OCI-LY1 (cell line): ENCODE results near the gene TMEM263.

Source experiments
- H2AFZ ChIP-seq: fragments of 200-600 bp; sonication (generic), shearing (Covaris generic); 2 replicates; pipeline ENCODE4 v1.6.0; 2014; ENCODE audit warnings: antibody characterized with exemption, mild to moderate bottlenecking, low read length
- H3F3A ChIP-seq: fragments of 200-600 bp; sonication (generic), shearing (Covaris generic); 2 replicates; pipeline ENCODE4 v1.6.0; 2014; ENCODE audit warnings: mild to moderate bottlenecking, antibody characterized with exemption, low read length, moderate library complexity; ENCODE audit not compliant: insufficient read depth
- H3K27ac ChIP-seq: fragments of 200-600 bp; sonication (generic); 2 replicates; pipeline ENCODE4 v1.5.1; 2014; ENCODE audit warnings: low read length, mixed run types, mild to moderate bottlenecking, low read depth; ENCODE audit not compliant: poor library complexity, severe bottlenecking
- H3K27me3 ChIP-seq: fragments of 200-600 bp; sonication (generic); 2 replicates; pipeline ENCODE4 v1.6.0; 2014; ENCODE audit warnings: antibody characterized with exemption, mild to moderate bottlenecking, low read length, moderate library complexity; ENCODE audit not compliant: insufficient read depth
- H3K36me3 ChIP-seq: fragments of 200-600 bp; sonication (generic); 2 replicates; pipeline ENCODE4 v1.6.1; 2014; ENCODE audit warnings: mild to moderate bottlenecking, antibody characterized with exemption, low read length, moderate library complexity, mixed read lengths; ENCODE audit not compliant: insufficient read depth
- H3K4me1 ChIP-seq: fragments of 200-600 bp; sonication (generic); 2 replicates; pipeline ENCODE4 v1.5.1; 2014; ENCODE audit warnings: mild to moderate bottlenecking, low read length, moderate library complexity; ENCODE audit not compliant: insufficient read depth, severe bottlenecking
- H3K4me2 ChIP-seq: fragments of 200-600 bp; sonication (generic), shearing (Covaris generic); 2 replicates; pipeline ENCODE4 v1.6.1; 2014; ENCODE audit warnings: low read length
- H3K4me3 ChIP-seq: fragments of 200-600 bp; sonication (generic); 2 replicates; pipeline ENCODE4 v1.5.1; 2014; ENCODE audit warnings: low read length, low read depth, mild to moderate bottlenecking, mixed read lengths; ENCODE audit not compliant: poor library complexity, severe bottlenecking
- H3K79me2 ChIP-seq: fragments of 200-600 bp; shearing (Covaris generic); 2 replicates; pipeline ENCODE4 v1.6.1; 2016; ENCODE audit warnings: mixed run types, low read length, mixed read lengths; ENCODE audit not compliant: insufficient read depth
- H3K9ac ChIP-seq: fragments of 200-600 bp; sonication (generic), shearing (Covaris generic); 2 replicates; pipeline ENCODE4 v1.6.1; 2014; ENCODE audit warnings: mild to moderate bottlenecking, low read length, mixed read lengths
- H3K9me2 ChIP-seq: fragments of 200-600 bp; sonication (generic), shearing (Covaris generic); 2 replicates; pipeline ENCODE4 v1.6.1; 2014; ENCODE audit warnings: low read depth, mild to moderate bottlenecking, low read length, mixed read lengths
- H3K9me3 ChIP-seq: fragments of 200-600 bp; shearing (Covaris generic); 2 replicates; pipeline ENCODE4 v1.6.1; 2014; ENCODE audit warnings: low read length, mixed read lengths
- H4K20me1 ChIP-seq: fragments of 200-600 bp; sonication (generic), shearing (Covaris generic); 2 replicates; pipeline ENCODE4 v1.6.0; 2016; ENCODE audit warnings: mild to moderate bottlenecking, low read length; ENCODE audit not compliant: insufficient read depth
- CTCF ChIP-seq: fragments of 200-600 bp; sonication (generic), shearing (Covaris generic); IDR thresholded peaks from 2 replicates; pipeline ENCODE4 v1.5.1; 2017; ENCODE audit warnings: mild to moderate bottlenecking, antibody characterized with exemption, low read length, moderate library complexity, mixed read lengths
- EZH2 ChIP-seq: fragments of 200-600 bp; sonication (generic), shearing (Covaris generic); IDR thresholded peaks from 2 replicates; pipeline ENCODE4 v1.8.0; 2017; ENCODE audit warnings: borderline replicate concordance, mixed run types, mild to moderate bottlenecking, antibody characterized with exemption, low read length, moderate library complexity, mixed read lengths

Gene TMEM263

GRCh38 chr12:106911581-106911980, 44.1 kb upstream of the TMEM263 start:
- H3K4me1 ChIP-seq: peaks cover 4% of the 10 kb centered on the region
- no peaks in the 10 kb centered on the region for H4K20me1 ChIP-seq
- no peak overlapping the region for H3K27ac ChIP-seq
- no peaks in the 10 kb centered on the region for H3F3A ChIP-seq
- no peaks in the 10 kb centered on the region for H3K9me3 ChIP-seq
- H3K36me3 ChIP-seq: no peaks in the 10 kb centered on the region
- no peak overlapping the region for H3K9ac ChIP-seq
- no peaks in the 10 kb centered on the region for H3K9me2 ChIP-seq
- TF ChIP-seq CTCF (no peak), EZH2 (no peak)
- no peaks in the 10 kb centered on the region for H3K79me2 ChIP-seq
- no peak overlapping the region for H2AFZ ChIP-seq
- H3K27me3 ChIP-seq: no peaks in the 10 kb centered on the region
- H3K4me3 ChIP-seq: no peak overlapping the region
- no peak overlapping the region for H3K4me2 ChIP-seq

GRCh38 chr12:106913456-106913855, 42.3 kb upstream of the TMEM263 start:
- no peaks in the 10 kb centered on the region for H3K79me2 ChIP-seq
- no peaks in the 10 kb centered on the region for H3K36me3 ChIP-seq
- H2AFZ ChIP-seq: no peak overlapping the region
- no peak overlapping the region for H3K27ac ChIP-seq
- no peaks in the 10 kb centered on the region for H3F3A ChIP-seq
- peaks cover 4% of the 10 kb centered on the region for H3K4me1 ChIP-seq
- no peaks in the 10 kb centered on the region for H4K20me1 ChIP-seq
- H3K27me3 ChIP-seq: no peaks in the 10 kb centered on the region
- H3K4me2 ChIP-seq: no peak overlapping the region
- H3K9me2 ChIP-seq: no peaks in the 10 kb centered on the region
- no peak overlapping the region for H3K9ac ChIP-seq
- H3K9me3 ChIP-seq: no peaks in the 10 kb centered on the region
- no peak overlapping the region for H3K4me3 ChIP-seq
- no peak for TF ChIP-seq EZH2
- no peak for TF ChIP-seq CTCF

- TF ChIP-seq CTCF: no peak
- no peak for TF ChIP-seq EZH2
- no peaks in the 10 kb centered on the region for H3K79me2 ChIP-seq
- H3K27me3 ChIP-seq: no peaks in the 10 kb centered on the region
- H3K4me2 ChIP-seq: no peak overlapping the region
- no peaks in the 10 kb centered on the region for H3K36me3 ChIP-seq
- no peak overlapping the region for H3K9ac ChIP-seq
- no peaks in the 10 kb centered on the region for H3K9me2 ChIP-seq
- H4K20me1 ChIP-seq: no peaks in the 10 kb centered on the region
- H3K4me1 ChIP-seq: peaks cover 4% of the 10 kb centered on the region
- H2AFZ ChIP-seq: no peak overlapping the region
- no peaks in the 10 kb centered on the region for H3F3A ChIP-seq
- H3K4me3 ChIP-seq: no peak overlapping the region
- no peak overlapping the region for H3K27ac ChIP-seq
- no peaks in the 10 kb centered on the region for H3K9me3 ChIP-seq
These were observed 40.7 kb upstream of the TMEM263 start for GRCh38 chr12:106914796-106915634.
